Stimulated activated CD8-positive, alpha-beta memory T cell treated with anti-CD3 and anti-CD28 coated beads, Interleukin-4, amount 100 ng/mL, for 48 hours (primary cell): ENCODE measurements around the gene CHIA.

Source experiments
- DNase-seq: peaks from one replicate; pipeline ENCODE4 v3.0.0-alpha.2; 2020

The CHIA gene

DNA sequence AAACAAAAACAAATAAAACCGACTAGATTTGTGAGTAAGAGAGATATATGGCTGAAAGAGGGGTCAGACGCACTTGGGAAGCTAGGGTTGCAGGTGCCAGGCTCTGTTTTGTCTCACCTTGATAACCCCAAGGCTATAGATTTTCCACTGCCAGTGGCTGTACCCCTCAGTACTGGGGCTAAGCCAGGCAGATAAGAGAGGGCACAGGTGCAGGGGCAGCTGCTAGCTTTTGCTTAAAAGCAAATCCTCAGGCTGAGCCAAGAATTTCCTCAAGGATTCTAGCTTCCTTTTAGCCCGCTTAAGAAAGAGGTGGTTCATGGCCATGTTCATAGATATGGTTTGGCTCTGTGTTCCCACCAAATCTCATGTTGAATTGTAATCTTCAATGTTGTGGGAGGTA is 79.0 kb downstream of the CHIA start:
- DNase-seq: no peak
